Stimulated activated memory B cell treated with anti-CD40 and anti-IgM and Interleukin-4, amounts not matched to agents 10 μg/mL and 1 μg/mL and 100 μg/mL, for 72 hours (primary cell): ENCODE data around the gene RETN.

Experiments
- ATAC-seq: fragments of 150-1000 bp; cut with Tn5 transposase; 2 replicates; pipeline ENCODE4 v1.10.0; 2021
- H3K27ac Mint-ChIP-seq: one replicate; pipeline ENCODE4 v1.8.0; 2022; ENCODE audit warnings: mild to moderate bottlenecking, mixed read lengths
- H3K27me3 Mint-ChIP-seq: one replicate; pipeline ENCODE4 v1.8.0; 2022; ENCODE audit warnings: mixed read lengths
- H3K36me3 Mint-ChIP-seq: one replicate; pipeline ENCODE4 v1.8.0; 2022; ENCODE audit warnings: mixed read lengths
- H3K4me1 Mint-ChIP-seq: one replicate; pipeline ENCODE4 v1.8.0; 2022; ENCODE audit warnings: mixed read lengths
- H3K4me3 Mint-ChIP-seq: one replicate; pipeline ENCODE4 v1.8.0; 2022; ENCODE audit warnings: mild to moderate bottlenecking, moderate library complexity, mixed read lengths
- H3K9me3 Mint-ChIP-seq: one replicate; pipeline ENCODE4 v1.8.0; 2022; ENCODE audit warnings: mixed read lengths

The RETN gene

GRCh38 chr19:7645163-7645562, 23.7 kb upstream of the RETN start:
- H3K4me1 Mint-ChIP-seq, result peaks cover 7% of the 10 kb centered on the region
- ATAC-seq, result no peak
- peaks cover under 1% of the 10 kb centered on the region for H3K9me3 Mint-ChIP-seq
- no peak overlapping the region for H3K27ac Mint-ChIP-seq
- H3K36me3 Mint-ChIP-seq, result peaks cover 63% of the 10 kb centered on the region
- H3K4me3 Mint-ChIP-seq, result no peak overlapping the region
- no peaks in the 10 kb centered on the region for H3K27me3 Mint-ChIP-seq

- Mint-ChIP-seq H3K9me3 (no peaks in the 10 kb centered on the region), H3K4me3 (no peak overlapping the region), H3K4me1 (peaks cover 5% of the 10 kb centered on the region), H3K27ac (no peak overlapping the region), H3K27me3 (no peaks in the 10 kb centered on the region), H3K36me3 (peaks cover 60% of the 10 kb centered on the region)
- no peak for ATAC-seq
Observed at GRCh38 chr19:7645656-7646425, 23.0 kb upstream of the RETN start.

GRCh38 chr19:7646426-7646700, 22.5 kb upstream of the RETN start:
- no peak overlapping the region for H3K27ac Mint-ChIP-seq
- H3K4me3 Mint-ChIP-seq, result no peak overlapping the region
- H3K4me1 Mint-ChIP-seq, result peaks cover 5% of the 10 kb centered on the region
- H3K9me3 Mint-ChIP-seq, result no peaks in the 10 kb centered on the region
- H3K36me3 Mint-ChIP-seq, result peaks cover 59% of the 10 kb centered on the region
- ATAC-seq, result no peak
- H3K27me3 Mint-ChIP-seq, result no peaks in the 10 kb centered on the region

GRCh38 chr19:7647156-7647555, 21.7 kb upstream of the RETN start:
- ATAC-seq, result no peak
- no peak overlapping the region for H3K4me3 Mint-ChIP-seq
- H3K36me3 Mint-ChIP-seq, result peaks cover 51% of the 10 kb centered on the region
- no peaks in the 10 kb centered on the region for H3K27me3 Mint-ChIP-seq
- peaks cover 2% of the 10 kb centered on the region for H3K4me1 Mint-ChIP-seq
- H3K9me3 Mint-ChIP-seq, result no peaks in the 10 kb centered on the region
- H3K27ac Mint-ChIP-seq, result no peak overlapping the region

GRCh38 chr19:7648265-7649014, 20.4 kb upstream of the RETN start:
- Mint-ChIP-seq H3K36me3 (peaks cover 39% of the 10 kb centered on the region), H3K27ac (no peak overlapping the region), H3K27me3 (no peaks in the 10 kb centered on the region), H3K9me3 (no peaks in the 10 kb centered on the region), H3K4me1 (peaks cover 12% of the 10 kb centered on the region), H3K4me3 (no peak overlapping the region)
- no peak for ATAC-seq

GRCh38 chr19:7650148-7650547, 18.7 kb upstream of the RETN start:
- Mint-ChIP-seq H3K27me3 (no peaks in the 10 kb centered on the region), H3K27ac (no peak overlapping the region), H3K4me3 (no peak overlapping the region), H3K36me3 (peaks cover 23% of the 10 kb centered on the region), H3K9me3 (no peaks in the 10 kb centered on the region), H3K4me1 (peaks cover 12% of the 10 kb centered on the region)
- no peak for ATAC-seq

GRCh38 chr19:7652061-7652641, 16.7 kb upstream of the RETN start:
- Mint-ChIP-seq H3K4me3 (peak overlapping the region; percentile 72), H3K27ac (peak overlapping the region; percentile 73), H3K9me3 (no peaks in the 10 kb centered on the region), H3K27me3 (no peaks in the 10 kb centered on the region), H3K4me1 (peaks cover 14% of the 10 kb centered on the region), H3K36me3 (peaks cover 9% of the 10 kb centered on the region)
- peak; percentile 87 for ATAC-seq

- Mint-ChIP-seq H3K36me3 (no peaks in the 10 kb centered on the region), H3K27ac (no peak overlapping the region), H3K27me3 (no peaks in the 10 kb centered on the region)
Observed at GRCh38 chr19:7654401-7654800, 14.4 kb upstream of the RETN start.

GRCh38 chr19:7655581-7655980, 13.3 kb upstream of the RETN start:
- H3K36me3 Mint-ChIP-seq, result no peaks in the 10 kb centered on the region
- no peak overlapping the region for H3K27ac Mint-ChIP-seq
- H3K9me3 Mint-ChIP-seq, result no peaks in the 10 kb centered on the region
- H3K4me1 Mint-ChIP-seq, result peaks cover 26% of the 10 kb centered on the region
- no peaks in the 10 kb centered on the region for H3K27me3 Mint-ChIP-seq
- no peak overlapping the region for H3K4me3 Mint-ChIP-seq
- ATAC-seq, result no peak

More at GRCh38 chr19:7654401-7654800, 14.4 kb upstream of the RETN start:
- Mint-ChIP-seq H3K4me1 (peaks cover 26% of the 10 kb centered on the region), H3K9me3 (no peaks in the 10 kb centered on the region), H3K4me3 (no peak overlapping the region)
- ATAC-seq, result no peak

- Mint-ChIP-seq H3K4me3 (no peak overlapping the region), H3K9me3 (no peaks in the 10 kb centered on the region), H3K27ac (peak overlapping the region; percentile 75), H3K27me3 (no peaks in the 10 kb centered on the region), H3K4me1 (peaks cover 23% of the 10 kb centered on the region), H3K36me3 (no peaks in the 10 kb centered on the region)
- ATAC-seq, result peak; percentile 24
Observed at GRCh38 chr19:7657131-7657751, 11.6 kb upstream of the RETN start.

- Mint-ChIP-seq H3K4me1 (peaks cover 13% of the 10 kb centered on the region), H3K9me3 (no peaks in the 10 kb centered on the region), H3K27me3 (no peaks in the 10 kb centered on the region), H3K27ac (peak overlapping the region; percentile 75), H3K4me3 (peak overlapping the region; percentile 78), H3K36me3 (no peaks in the 10 kb centered on the region)
- ATAC-seq, result peak; percentile 98
Observed at GRCh38 chr19:7658219-7658686, 10.6 kb upstream of the RETN start.

GRCh38 chr19:7661744-7662538, 6.9 kb upstream of the RETN start:
- Mint-ChIP-seq H3K4me1 (peaks cover 13% of the 10 kb centered on the region), H3K27ac (no peak overlapping the region), H3K27me3 (peaks cover 7% of the 10 kb centered on the region), H3K36me3 (no peaks in the 10 kb centered on the region), H3K4me3 (no peak overlapping the region), H3K9me3 (no peaks in the 10 kb centered on the region)
- ATAC-seq, result no peak

- no peak overlapping the region for H3K4me3 Mint-ChIP-seq
- ATAC-seq, result no peak
- H3K36me3 Mint-ChIP-seq, result no peaks in the 10 kb centered on the region
- H3K27ac Mint-ChIP-seq, result no peak overlapping the region
- no peaks in the 10 kb centered on the region for H3K9me3 Mint-ChIP-seq
- H3K4me1 Mint-ChIP-seq, result peaks cover 7% of the 10 kb centered on the region
- peaks cover 11% of the 10 kb centered on the region for H3K27me3 Mint-ChIP-seq
Observed at GRCh38 chr19:7662657-7663056, 6.2 kb upstream of the RETN start.

GRCh38 chr19:7663706-7664105, 5.1 kb upstream of the RETN start:
- no peak for ATAC-seq
- Mint-ChIP-seq H3K4me1 (no peaks in the 10 kb centered on the region), H3K36me3 (no peaks in the 10 kb centered on the region)

GRCh38 chr19:7665076-7665475, 3.8 kb upstream of the RETN start:
- Mint-ChIP-seq H3K36me3 (no peaks in the 10 kb centered on the region), H3K27me3 (peaks cover 34% of the 10 kb centered on the region), H3K9me3 (no peaks in the 10 kb centered on the region), H3K4me3 (no peak overlapping the region), H3K27ac (no peak overlapping the region), H3K4me1 (peaks cover 2% of the 10 kb centered on the region)
- no peak for ATAC-seq

More at GRCh38 chr19:7663706-7664105, 5.1 kb upstream of the RETN start:
- H3K9me3 Mint-ChIP-seq, result no peaks in the 10 kb centered on the region
- H3K27me3 Mint-ChIP-seq, result peaks cover 20% of the 10 kb centered on the region
- H3K4me3 Mint-ChIP-seq, result no peak overlapping the region
- no peak overlapping the region for H3K27ac Mint-ChIP-seq
